GM18951 (cell line): ENCODE measurements around the gene TP53BP2.
"Not testable (repeated sequence)": the region's sequence is repeated elsewhere in the genome, so short reads cannot be mapped to it uniquely, and the experiment has no call there.

Experiments used
- POLR2A ChIP-seq: IDR thresholded peaks from 4 replicates; pipeline ENCODE4 v1.6.1; 2011; ENCODE audit warnings: mild to moderate bottlenecking; ENCODE audit not compliant: insufficient read length, insufficient read depth; ENCODE audit errors: extremely low read depth
- in situ Hi-C: fragments of 300-500 bp; cut with MboI; formaldehyde crosslinking; loops from one replicate; pipeline ENCODE4 v1.12.0; 2022; ENCODE audit warnings: low sequenced_read_pairs, mixed read lengths, inconsistent platforms; ENCODE audit not compliant: unreplicated experiment

The TP53BP2 gene, protein sequence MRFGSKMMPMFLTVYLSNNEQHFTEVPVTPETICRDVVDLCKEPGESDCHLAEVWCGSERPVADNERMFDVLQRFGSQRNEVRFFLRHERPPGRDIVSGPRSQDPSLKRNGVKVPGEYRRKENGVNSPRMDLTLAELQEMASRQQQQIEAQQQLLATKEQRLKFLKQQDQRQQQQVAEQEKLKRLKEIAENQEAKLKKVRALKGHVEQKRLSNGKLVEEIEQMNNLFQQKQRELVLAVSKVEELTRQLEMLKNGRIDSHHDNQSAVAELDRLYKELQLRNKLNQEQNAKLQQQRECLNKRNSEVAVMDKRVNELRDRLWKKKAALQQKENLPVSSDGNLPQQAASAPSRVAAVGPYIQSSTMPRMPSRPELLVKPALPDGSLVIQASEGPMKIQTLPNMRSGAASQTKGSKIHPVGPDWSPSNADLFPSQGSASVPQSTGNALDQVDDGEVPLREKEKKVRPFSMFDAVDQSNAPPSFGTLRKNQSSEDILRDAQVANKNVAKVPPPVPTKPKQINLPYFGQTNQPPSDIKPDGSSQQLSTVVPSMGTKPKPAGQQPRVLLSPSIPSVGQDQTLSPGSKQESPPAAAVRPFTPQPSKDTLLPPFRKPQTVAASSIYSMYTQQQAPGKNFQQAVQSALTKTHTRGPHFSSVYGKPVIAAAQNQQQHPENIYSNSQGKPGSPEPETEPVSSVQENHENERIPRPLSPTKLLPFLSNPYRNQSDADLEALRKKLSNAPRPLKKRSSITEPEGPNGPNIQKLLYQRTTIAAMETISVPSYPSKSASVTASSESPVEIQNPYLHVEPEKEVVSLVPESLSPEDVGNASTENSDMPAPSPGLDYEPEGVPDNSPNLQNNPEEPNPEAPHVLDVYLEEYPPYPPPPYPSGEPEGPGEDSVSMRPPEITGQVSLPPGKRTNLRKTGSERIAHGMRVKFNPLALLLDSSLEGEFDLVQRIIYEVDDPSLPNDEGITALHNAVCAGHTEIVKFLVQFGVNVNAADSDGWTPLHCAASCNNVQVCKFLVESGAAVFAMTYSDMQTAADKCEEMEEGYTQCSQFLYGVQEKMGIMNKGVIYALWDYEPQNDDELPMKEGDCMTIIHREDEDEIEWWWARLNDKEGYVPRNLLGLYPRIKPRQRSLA

DNA sequence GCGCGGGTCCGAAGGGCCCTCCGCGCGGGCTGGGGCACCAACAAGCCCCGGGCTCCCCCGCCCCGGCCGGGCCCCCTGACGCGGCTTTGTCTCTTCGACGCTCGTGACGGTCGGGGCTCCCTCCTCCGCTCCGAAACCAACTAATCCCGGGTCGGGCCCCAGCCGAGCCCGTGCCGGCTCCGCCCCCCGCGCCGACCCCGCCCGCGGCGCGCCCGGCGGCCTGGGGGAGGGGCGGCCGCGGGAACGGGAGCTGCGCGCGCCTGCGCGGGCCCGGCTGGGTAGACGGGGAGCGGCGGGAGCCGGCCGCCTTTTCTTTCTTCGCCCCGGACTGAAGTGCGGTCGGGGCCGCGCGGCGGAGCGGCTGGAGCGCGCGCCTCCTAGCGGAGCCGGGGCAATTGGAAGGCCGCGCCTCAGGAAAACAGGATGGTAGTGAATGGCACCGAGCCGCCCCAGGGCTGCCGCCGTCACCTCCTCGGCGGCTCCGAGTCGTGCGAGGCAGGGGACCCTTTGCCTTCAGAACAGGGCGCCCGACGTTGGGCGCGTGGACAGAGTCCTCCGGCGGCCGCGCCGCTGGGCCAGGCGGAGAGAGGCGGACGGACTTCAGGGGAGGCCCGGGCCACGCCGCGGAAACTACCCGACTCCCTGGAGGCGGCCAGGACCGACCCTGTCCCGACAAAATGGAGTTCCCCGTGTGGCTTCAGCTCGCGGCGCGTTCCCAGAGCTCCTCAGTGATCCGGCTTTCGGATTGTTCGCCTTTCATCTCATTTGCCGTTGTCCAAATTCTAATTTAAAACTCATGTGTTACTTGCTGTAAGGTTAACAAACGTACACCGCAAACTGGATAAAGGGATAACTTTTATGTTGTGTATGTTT lies at the start of gene TP53BP2:
TP53BP2 (minus strand) TSS at position 138 of the 873 bp plus-strand sequence. CDS start 267 bp downstream, outside the sequence.
- in situ Hi-C loops, result no loop called here
- peak; percentile 63 for TF ChIP-seq POLR2A

DNA sequence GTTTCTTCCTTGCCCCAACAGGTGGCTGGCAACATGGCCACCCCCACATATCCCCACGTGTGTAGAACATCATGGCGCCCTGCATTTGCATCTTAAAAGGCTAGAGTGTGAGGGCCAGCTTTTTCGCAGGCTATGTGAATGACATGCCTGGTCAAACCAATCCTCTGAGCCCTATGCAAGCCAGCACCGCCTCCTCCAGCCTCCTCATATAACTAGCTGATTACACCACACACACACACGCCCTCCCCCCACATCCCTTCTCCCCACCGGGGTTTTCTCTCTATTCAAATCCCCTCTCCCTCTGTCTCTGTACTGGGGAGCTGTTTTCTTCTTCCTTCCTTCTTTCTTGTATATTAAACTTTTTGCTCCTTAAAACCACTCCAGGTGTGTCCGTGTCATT lies 44.7 kb upstream of the TP53BP2 start:
- in situ Hi-C loops, result not testable (repeated sequence)

DNA sequence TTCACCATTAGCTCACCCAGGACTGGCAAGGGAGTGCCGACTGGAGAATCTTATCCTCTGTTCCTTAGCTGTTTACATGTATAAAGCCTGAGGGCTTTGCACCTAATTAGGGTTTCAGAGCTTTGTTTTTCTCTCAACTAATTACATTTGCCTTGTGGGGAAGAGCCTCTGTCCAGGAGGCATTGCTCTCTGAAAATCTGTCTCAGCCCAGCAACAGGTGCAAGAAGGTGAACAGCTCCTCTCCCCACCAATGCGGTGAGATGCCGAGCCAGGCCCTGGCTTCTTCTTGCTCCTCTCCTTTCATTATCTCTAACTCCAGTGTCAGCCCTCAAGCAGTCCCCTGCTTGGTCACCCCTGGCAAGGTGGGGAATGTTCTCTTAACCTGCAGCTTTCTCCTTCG lies 43.6 kb upstream of the TP53BP2 start:
- in situ Hi-C loops, result not testable (repeated sequence)

DNA sequence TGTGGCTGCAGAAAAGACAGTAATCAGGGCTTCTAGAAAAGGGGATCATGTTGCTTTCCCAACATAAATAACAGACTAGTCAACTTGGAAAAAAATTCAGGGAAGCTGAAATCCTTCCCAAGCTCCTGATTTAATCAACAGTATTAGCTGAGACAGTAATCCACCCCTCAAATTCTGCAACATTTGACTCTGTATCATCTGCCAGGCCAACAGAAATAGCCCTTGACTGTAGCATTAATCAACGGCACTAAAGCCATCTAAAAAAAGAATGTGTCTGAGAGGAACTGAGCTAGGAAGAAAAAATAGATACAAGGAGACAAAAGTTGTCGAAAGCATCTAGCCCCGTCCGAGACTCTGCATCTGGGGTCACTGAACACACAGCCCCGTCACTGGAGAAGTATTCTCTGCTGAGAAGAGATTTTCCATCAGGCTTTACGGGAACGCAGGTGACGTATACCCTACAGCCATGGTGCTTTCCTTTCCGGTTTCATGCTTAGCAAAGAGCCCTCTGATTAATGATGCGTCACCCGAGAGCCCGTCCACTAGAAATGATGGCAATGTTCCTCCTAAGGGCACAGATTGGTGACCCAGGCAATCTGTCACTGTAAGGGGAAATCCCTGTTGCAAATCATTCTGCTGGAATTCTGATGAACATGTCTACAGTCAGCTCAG lies 42.1 kb upstream of the TP53BP2 start:
- in situ Hi-C loops, result no loop called here
- no peak for TF ChIP-seq POLR2A

DNA sequence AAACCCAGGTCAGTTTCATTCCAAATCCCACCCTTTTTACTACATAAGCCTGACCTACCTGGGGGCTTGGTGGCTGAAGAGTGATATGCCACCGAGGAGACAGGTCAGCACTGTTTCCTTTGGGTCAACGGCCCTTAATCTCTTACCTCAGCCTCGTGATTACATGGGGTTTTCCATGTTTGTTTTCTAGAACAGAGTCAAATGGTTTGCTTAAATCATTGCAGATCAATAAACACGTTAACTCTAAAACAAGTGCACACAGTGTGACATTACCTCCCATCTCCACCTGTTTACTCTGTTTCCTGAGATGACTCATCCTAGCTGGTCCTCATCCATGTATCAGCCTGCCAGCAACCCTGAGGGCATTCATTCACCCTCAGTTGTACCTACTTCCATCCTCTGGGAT lies 40.8 kb upstream of the TP53BP2 start:
- in situ Hi-C loops, result no loop called here
- TF ChIP-seq POLR2A, result no peak

DNA sequence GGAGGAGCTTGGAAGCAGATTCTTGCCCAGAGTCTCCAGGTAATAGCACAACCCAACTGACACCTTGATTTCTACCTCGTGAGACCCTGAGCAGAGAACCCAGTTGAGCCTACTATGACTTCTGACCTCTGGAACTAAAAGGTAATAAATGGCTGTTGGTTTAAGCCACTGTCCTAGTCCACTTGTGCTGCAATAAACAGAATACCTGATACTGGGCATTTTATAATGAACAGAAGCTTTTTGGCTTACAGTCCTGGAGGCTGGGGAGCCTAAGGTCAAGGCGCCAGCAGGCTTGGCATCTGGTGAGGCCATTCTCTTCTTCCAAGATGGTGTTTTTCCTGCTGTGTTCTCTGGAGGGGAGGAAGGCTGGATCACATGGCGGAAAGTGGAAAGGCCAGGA lies 39.9 kb upstream of the TP53BP2 start:
- no peak for TF ChIP-seq POLR2A
- in situ Hi-C loops, result no loop called here

DNA sequence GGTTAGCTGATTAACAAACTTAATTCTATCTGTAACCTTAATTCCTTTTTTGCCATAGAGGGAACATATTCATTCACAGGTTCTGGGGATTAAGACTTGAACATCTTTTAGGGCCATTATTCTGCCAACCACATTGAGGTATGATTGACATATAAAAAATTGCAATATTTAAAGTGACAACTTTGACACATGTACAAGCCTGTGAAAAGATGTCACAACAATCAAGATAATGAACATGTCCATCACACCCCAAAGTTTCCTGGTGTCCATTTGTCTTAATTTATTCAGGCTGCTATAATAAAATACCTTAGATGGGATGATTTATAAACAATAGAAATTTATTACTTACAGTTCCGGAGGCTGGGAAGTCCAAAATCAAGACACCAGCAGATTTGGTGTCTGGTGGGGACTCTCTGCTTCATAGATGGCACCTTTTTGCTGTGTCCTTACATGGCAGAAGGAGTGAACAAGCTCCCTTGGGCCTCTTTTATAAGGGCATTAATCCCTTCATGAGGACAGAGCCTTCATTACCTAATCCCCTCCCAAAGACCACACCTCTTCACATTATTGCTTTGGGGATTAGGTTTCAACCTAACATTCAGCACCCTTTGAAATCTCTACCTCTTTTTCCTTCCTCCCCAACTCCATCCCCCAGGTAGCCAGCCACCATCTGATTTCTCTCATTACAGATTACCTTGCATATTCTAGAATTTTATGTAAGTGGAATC lies 33.0 kb upstream of the TP53BP2 start:
- no peak for TF ChIP-seq POLR2A
- in situ Hi-C loops, result no loop called here

DNA sequence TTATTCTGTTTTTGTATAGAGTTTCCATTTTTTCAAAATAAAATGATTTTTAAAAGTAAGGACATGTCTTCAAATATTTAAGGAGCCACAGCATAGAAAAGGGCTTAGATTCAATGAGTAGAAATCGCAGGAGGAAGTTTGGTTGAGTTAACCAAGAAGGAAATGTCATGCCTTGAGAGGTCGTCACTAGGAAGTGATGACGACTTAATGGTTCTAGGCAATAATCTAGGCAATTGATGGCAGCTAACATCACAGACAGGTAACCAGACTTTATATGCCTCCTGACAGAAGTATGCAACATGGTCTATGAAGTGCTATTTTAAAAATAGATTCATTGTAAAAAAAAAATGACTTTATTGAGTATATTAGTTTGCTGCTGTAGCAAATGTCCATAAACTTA lies 32.1 kb upstream of the TP53BP2 start:
- in situ Hi-C loops, result no loop called here
- TF ChIP-seq POLR2A, result no peak

DNA sequence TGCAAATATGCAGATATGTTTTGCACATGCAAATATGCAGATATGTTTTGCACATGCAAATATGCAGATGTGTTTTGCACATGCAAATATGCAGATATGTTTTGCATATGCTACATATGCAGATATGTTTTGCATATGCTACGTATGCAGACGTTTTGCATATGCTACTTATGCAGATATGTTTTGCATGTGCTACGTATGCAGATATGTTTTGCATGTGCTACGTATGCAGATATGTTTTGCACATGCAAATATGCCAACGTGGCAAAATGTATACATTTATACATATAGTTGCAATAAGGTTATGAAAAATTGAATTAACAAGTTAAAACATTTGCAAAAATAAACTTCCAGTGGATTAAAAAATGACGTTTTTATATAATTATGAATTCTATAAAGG lies 30.8 kb upstream of the TP53BP2 start:
- no peak for TF ChIP-seq POLR2A
- in situ Hi-C loops, result no loop called here

DNA sequence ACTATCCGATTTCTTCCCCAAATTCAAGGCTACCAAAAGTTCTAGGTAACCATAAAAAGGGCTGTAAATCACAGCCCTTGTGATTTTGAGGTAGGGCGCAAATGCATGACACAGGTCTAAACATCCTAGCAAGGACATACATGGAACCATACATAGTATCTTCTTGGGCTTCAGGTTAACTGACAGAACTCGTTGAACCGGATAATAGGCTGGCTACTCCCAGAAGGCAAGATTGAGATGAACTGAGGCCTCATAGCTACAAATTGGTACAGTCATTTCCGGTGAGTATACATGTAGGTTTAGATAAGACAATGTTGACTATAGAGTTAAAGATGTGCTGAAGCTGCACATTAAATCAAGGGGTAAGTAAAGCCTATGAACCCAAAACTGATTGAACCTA lies 27.3 kb upstream of the TP53BP2 start:
- TF ChIP-seq POLR2A, result no peak
- in situ Hi-C loops, result no loop called here

DNA sequence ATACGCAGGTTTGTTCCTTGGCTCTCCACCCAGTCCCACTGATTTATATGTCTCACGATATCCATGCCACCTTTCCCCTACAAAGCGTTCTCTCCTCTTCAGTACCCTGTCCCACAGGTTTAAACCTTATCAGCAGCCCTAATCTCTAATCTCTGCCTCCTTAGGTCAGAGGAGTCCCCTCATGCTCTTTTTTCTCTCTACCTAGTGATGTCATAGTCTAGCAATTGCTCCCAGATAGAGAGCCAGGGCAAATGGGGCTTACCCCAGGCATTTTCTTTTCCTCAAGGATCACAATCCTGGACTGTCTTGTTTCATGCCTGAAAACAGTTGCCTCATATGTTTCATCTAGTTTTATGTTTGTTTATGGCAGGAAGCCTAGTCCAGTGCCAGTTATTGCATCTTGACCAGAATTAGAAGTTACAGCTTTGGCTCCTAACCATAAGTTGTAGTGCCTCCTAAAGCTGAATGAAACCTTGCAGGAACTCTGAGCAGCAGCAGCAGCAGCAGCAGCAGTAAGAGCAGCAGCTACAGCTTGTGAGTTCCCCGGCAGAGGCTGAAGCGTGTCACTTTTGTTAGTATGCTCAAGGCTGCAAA lies 26.7 kb upstream of the TP53BP2 start:
- in situ Hi-C loops, result no loop called here
- TF ChIP-seq POLR2A, result no peak
